Lower lobe of right lung (tissue), 2 donors: ENCODE results near the gene LRP1B. TPM values are rescaled to one million over a fixed set of nuclear protein-coding genes. Genes with fewer than 3 reads are reported as not detected.

Experiments used
- ATAC-seq, 2 donors: fragments of 200-7000 bp; cut with Tn5 transposase; one replicate each; pipeline ENCODE4 v1.9.1; 2020 to 2022; ENCODE audit warnings: mild to moderate bottlenecking in 2 of 2, moderate library complexity in 2 of 2
- DNase-seq: peaks from one replicate; pipeline ENCODE4 v3.0.0-alpha.2; 2020
- H3K27ac ChIP-seq: fragments of 200-600 bp; one replicate; pipeline ENCODE4 v1.8.0; 2022
- H3K27me3 ChIP-seq: fragments of 200-600 bp; one replicate; pipeline ENCODE4 v1.8.0; 2022; ENCODE audit warnings: low read depth
- H3K36me3 ChIP-seq: fragments of 200-600 bp; one replicate; pipeline ENCODE4 v1.8.0; 2022; ENCODE audit warnings: mild to moderate bottlenecking
- H3K4me1 ChIP-seq: fragments of 200-600 bp; one replicate; pipeline ENCODE4 v1.8.0; 2022
- H3K4me3 ChIP-seq: fragments of 200-600 bp; one replicate; pipeline ENCODE4 v1.8.0; 2022; ENCODE audit warnings: mild to moderate bottlenecking
- H3K9me3 ChIP-seq: fragments of 200-600 bp; one replicate; pipeline ENCODE4 v1.8.0; 2022
- intact Hi-C: fragments of 100-400 bp; cut with DNase I; formaldehyde crosslinking; loops from one replicate; pipeline ENCODE4 v1.11.0; 2022
- total RNA-seq: library from RNA; stranded (reverse); fragmentation: NEBNext Ultra II Directional; extraction: Animal tissue kit (Norgen Biotek cat#: 25700); gene quantifications from one replicate; pipeline ENCODE4 v1.2.1, GENCODE V29; 2021
- TF ChIP-seq, protein P1 (sequence below): fragments of 200-600 bp; IDR thresholded peaks from one replicate; pipeline ENCODE4 v1.8.0; 2022; ENCODE audit warnings: antibody characterized with exemption, mild to moderate bottlenecking
- donor health status: DM: no; HTN: yes; CAD: no; lungs with severe emphysema.

Gene LRP1B
- total RNA-seq, 1 donor from 2014 or later, result 0.09 TPM

DNA sequence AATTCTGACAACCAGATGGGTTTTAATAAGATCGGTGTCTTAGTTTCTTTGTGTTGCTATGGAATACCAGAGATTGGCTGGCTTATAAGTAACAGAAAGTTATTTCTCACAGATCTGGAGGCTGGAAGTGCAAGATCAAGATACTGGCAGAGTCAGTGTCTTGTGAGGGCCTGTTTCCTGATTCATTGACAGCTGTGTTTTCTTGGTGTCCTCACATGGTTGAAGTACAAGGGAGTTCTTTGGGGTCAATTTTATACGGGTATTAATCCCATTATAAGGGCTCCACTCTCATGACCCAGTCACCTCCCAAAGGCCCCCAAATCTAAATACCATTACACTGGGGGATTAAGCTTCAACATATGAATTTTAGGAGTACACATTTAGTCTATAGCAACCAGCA is 421.1 kb downstream of the LRP1B start:
- H3K36me3 ChIP-seq, result no peaks in the 10 kb centered on the region
- ATAC-seq, result no peak
- intact Hi-C loops, result no loop called here
- no peak overlapping the region for H3K27ac ChIP-seq
- no peak overlapping the region for H3K4me3 ChIP-seq
- no peaks in the 10 kb centered on the region for H3K4me1 ChIP-seq
- TF ChIP-seq, protein P1, sequence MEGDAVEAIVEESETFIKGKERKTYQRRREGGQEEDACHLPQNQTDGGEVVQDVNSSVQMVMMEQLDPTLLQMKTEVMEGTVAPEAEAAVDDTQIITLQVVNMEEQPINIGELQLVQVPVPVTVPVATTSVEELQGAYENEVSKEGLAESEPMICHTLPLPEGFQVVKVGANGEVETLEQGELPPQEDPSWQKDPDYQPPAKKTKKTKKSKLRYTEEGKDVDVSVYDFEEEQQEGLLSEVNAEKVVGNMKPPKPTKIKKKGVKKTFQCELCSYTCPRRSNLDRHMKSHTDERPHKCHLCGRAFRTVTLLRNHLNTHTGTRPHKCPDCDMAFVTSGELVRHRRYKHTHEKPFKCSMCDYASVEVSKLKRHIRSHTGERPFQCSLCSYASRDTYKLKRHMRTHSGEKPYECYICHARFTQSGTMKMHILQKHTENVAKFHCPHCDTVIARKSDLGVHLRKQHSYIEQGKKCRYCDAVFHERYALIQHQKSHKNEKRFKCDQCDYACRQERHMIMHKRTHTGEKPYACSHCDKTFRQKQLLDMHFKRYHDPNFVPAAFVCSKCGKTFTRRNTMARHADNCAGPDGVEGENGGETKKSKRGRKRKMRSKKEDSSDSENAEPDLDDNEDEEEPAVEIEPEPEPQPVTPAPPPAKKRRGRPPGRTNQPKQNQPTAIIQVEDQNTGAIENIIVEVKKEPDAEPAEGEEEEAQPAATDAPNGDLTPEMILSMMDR, result no peak
- no peak for DNase-seq
- no peaks in the 10 kb centered on the region for H3K9me3 ChIP-seq
- no peaks in the 10 kb centered on the region for H3K27me3 ChIP-seq

DNA sequence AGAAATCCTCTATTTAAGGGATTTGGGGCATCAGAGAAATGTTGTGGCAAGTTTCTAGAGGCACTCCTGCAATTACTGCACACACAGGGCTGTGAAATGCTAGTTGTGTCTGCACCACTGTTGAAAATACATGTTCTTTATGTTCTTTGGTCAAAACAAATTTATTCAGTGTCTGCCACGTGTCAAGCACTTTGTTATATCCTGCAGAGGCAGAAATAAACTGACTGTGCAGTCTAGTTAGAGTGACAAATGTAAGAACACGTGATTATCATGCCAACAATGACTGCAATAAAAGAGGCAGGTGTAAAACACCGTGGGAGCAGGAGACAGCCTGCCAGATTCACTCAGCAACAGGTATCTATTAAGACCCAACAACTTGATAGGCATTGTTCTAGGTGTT is 423.3 kb downstream of the LRP1B start:
- no peaks in the 10 kb centered on the region for H3K4me1 ChIP-seq
- H3K36me3 ChIP-seq, result no peaks in the 10 kb centered on the region
- TF ChIP-seq, protein P1, result no peak
- no peak for DNase-seq
- no peaks in the 10 kb centered on the region for H3K27me3 ChIP-seq
- H3K27ac ChIP-seq, result no peak overlapping the region
- intact Hi-C loops, result no loop called here
- no peak for ATAC-seq
- H3K9me3 ChIP-seq, result no peaks in the 10 kb centered on the region
- H3K4me3 ChIP-seq, result no peak overlapping the region

DNA sequence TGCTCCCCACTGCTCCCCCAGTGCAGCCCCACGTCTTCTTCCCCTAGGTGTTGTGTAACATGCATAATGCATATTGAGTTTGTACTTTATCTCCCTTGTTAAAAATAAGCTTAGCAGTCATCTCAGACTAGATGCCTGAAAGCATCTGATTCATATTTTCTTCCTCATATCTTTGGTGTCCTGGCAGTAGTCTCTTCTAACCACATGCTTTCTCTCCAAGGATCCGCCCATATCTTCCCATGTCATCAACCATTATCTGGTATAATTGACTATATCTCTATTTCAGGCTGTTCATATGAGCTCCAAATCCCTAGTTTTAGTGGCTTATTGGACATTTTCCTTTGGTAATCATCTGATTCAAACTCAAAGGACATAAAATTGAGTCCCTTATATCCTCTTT is 426.3 kb downstream of the LRP1B start:
- DNase-seq (no peak), ATAC-seq (no peak)
- Histone ChIP-seq H3K36me3 (no peaks in the 10 kb centered on the region), H3K27me3 (no peaks in the 10 kb centered on the region), H3K9me3 (no peaks in the 10 kb centered on the region), H3K4me3 (no peak overlapping the region), H3K27ac (no peak overlapping the region), H3K4me1 (no peaks in the 10 kb centered on the region)
- TF ChIP-seq, protein P1, result no peak
- intact Hi-C loops, result no loop called here

DNA sequence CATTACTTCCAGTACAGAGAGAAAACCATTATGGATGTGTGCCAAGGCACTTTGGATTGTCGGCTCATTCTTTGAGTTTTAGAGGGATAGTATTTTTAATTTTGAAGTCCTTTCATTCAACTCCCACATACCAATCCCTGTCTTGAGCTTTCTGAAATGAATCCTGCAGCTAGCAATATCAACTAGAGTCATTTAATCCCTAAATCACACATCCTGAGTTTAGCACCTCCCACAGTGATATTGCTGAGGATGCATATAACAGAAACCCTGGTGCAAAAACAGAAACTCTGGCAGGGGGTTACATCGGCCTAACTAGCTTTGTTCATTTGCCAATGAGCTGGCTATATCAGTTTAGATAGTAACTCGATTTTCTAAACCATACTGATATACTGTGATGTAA is 427.3 kb downstream of the LRP1B start:
- no peak overlapping the region for H3K27ac ChIP-seq
- TF ChIP-seq, protein P1, result no peak
- no peak overlapping the region for H3K4me3 ChIP-seq
- ATAC-seq (no peak), DNase-seq (no peak)
- H3K4me1 ChIP-seq, result no peaks in the 10 kb centered on the region
- no peaks in the 10 kb centered on the region for H3K9me3 ChIP-seq
- no peaks in the 10 kb centered on the region for H3K36me3 ChIP-seq
- no peaks in the 10 kb centered on the region for H3K27me3 ChIP-seq
- intact Hi-C loops, result no loop called here

DNA sequence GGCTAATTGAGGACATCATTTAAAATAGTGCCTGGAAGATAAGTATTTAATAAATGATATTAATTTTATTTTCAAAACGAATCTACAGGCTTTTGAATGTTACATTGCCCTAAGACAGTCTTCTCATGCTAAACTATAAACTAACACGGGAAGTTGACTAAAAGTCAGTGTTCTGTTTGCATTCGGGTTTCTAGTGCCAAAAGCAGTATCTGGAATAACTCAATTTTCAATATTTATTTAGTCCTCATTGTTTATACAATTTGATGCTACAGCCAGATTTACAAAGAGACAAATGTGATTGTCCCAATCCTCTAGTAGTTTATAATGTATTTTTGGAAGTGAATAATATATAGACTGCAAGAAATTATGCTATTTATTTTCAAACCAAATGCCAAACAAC is 429.2 kb downstream of the LRP1B start:
- no peak overlapping the region for H3K4me3 ChIP-seq
- no peaks in the 10 kb centered on the region for H3K4me1 ChIP-seq
- DNase-seq (no peak), ATAC-seq (no peak)
- no peaks in the 10 kb centered on the region for H3K27me3 ChIP-seq
- no peaks in the 10 kb centered on the region for H3K36me3 ChIP-seq
- intact Hi-C loops, result no loop called here
- no peak overlapping the region for H3K27ac ChIP-seq
- TF ChIP-seq, protein P1, result no peak
- H3K9me3 ChIP-seq, result no peaks in the 10 kb centered on the region

DNA sequence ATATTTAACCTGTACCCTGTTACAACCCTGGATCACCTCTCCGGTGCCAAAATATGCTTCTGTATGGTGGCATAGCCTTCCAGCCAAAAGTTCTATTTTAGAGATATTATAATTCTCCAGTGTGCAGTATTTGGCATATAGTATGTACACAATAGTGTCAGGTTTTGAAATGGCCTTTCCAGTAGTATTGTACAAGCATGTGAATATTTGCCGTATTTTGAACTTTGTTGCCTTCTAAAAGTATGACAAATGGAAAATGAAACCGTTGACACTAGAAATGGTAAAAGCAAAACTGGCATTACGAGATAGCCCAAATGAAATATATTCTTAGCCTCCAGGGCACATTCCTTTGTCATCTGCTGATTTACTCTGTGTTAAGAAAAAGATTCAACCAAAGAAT is 431.2 kb downstream of the LRP1B start:
- Histone ChIP-seq H3K36me3 (no peaks in the 10 kb centered on the region), H3K4me1 (no peaks in the 10 kb centered on the region), H3K9me3 (no peaks in the 10 kb centered on the region), H3K27ac (no peak overlapping the region), H3K27me3 (no peaks in the 10 kb centered on the region), H3K4me3 (no peak overlapping the region)
- DNase-seq, result no peak
- intact Hi-C loops, result no loop called here
- TF ChIP-seq, protein P1, result no peak
- no peak for ATAC-seq
